ENCODE results near the gene PUSL1.

Gene PUSL1

DNA sequence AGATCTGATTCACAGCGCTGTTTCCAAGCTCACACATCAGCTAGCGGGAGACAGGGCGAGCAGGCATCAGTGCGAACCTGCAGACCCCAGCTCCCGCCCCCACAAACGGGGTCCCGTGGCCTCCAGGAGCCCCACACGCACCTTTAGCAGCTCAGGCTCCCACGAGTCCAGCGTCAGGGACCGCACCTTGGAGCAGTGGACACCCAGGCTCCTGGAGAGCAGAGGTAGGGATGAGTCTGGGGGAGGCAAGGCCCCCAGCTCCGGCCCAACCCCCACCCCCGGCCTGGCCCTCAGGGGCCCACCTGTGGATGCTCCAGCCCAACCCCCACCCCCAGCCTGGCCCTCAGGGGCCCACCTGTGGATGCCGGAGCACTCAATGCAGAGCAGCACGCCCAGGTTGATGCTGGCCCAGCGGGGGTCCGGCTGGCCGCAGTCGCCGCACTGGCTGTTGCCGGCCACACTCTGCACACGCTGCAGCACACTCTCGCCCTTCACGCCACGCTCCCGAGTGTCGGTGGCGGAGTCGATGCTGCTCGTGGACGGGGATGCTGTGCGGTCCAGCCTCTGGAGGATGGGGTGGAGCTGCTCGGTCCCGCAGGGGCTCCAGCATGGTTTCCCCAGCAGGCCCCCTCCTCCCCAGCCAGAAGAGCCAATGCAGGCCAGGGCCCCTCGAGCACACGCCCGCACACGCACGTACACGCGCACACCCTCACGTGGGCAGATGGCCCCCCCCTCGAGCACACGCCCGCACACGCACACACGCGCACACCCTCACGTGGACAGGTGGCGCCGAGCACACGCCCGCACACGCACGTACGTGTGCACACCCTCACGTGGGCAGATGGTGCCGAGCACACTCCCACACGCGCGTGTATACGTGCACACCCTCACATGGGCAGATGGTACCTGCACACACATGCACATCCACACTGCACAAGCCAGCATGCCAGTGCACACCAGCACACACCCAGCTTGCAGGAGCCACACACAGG is 12.0 kb upstream of the PUSL1 start:
- DNase-seq = no peak

DNA sequence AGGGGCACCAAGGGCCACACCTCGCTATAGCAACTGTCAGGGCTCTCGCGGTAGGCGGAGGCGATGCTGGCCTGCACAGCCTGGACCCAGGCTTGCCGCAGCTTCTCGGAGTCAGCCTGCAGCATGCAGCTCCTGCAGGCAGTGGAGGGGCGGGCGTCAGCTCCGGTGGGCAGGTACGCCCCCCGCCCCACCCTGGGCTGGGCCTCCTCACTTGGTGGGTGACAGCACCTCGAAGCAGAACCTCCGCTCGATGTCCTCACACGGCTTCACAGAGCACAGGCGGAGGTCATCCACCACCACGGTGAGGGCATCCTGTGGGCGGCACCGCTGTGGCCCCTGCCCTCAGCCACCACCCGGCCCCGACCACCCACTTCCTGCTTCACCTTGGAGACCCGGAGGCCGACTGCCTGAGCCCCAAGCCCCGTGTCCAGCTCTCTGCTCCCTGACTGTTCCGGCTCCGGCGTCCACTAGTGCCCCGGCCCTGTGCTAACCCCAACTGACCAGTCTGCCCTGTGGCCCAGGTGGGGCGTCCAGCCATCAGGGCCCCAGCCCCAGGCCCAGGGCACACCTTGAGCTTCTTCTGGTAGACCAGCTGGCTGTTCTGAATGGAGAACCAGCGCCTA is 10.5 kb upstream of the PUSL1 start:
- no peak for DNase-seq

GRCh38 chr1:1298861-1299685 is 9.3 kb upstream of the PUSL1 start:
- DNase-seq = no peak

GRCh38 chr1:1299686-1300351 is 8.6 kb upstream of the PUSL1 start:
- DNase-seq = peak; percentile 32

- DNase-seq = no peak
These were observed 8.1 kb upstream of the PUSL1 start for GRCh38 chr1:1300352-1300739.

DNA sequence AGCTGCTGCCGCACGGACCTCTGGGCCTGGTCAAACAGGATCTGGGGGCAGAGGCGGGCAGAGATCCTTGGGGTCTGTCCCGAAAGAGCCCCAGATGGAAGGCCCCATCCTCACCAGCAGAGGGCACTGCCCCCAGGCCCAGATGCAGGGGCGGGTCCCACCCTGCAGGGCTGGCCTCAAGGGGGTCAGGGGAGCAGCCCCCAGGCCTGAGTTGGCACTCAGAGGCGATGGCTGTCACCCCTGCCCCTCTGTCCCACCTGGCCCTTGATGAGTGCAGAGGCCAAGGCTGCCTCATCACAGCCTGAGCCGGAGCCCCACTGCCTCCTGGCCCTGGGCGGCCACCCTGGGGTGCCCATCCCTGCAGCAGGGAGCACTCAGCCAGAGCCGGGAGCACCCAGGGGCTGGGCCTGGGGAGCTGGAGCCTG is 6.4 kb upstream of the PUSL1 start:
- DNase-seq = no peak

DNA sequence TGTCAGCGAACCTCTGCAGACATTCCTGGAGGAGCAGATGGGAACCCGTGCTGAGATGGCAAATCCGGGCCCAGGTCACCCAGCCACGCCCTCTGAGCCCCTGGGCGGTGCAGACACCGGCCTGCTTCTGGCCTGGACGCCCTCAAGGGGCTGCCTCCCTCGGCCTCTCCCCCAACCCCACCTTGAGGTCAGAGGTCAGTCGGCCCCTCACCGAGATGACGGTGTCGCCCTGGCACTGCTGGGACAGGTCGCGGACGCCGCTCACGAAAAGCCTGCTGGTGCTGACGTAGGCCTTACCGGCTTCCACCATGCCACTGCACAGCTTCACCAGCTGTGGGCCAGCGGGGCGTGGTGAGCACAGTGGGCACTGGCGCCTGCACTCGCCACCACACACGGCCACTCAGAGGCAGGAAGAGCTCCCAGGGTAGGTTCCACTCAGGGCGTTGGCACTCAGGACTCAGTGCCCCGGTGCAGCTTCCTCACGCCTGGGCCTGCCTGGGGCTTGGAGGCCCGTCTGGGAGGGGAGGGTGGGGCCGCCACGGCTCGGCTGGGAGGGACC is 5.4 kb upstream of the PUSL1 start:
- no peak for DNase-seq

DNA sequence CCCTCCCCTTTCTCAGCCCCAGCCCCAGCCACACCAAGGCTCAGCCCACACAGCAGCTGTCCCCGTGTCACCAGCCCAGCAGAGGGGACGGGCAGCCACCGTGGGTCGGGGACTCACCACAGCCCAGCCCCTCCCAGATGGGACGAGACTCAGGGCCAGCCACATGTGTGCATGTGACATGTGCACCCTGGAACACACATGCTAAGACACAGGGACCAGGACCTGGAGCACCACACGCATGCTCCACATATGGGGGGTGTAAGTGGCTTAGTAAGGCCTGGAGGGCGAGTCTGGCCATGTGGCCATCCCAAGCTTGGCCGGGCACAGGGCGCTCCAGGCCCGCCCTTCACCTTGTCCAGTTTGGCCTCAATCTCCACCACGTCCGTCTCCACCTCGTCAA is 4.7 kb upstream of the PUSL1 start:
- DNase-seq = no peak

GRCh38 chr1:1304331-1305299 is 3.8 kb upstream of the PUSL1 start:
- DNase-seq = no peak

- DNase-seq = peak; percentile 72
These were observed 2.9 kb upstream of the PUSL1 start for GRCh38 chr1:1305300-1306069.

DNA sequence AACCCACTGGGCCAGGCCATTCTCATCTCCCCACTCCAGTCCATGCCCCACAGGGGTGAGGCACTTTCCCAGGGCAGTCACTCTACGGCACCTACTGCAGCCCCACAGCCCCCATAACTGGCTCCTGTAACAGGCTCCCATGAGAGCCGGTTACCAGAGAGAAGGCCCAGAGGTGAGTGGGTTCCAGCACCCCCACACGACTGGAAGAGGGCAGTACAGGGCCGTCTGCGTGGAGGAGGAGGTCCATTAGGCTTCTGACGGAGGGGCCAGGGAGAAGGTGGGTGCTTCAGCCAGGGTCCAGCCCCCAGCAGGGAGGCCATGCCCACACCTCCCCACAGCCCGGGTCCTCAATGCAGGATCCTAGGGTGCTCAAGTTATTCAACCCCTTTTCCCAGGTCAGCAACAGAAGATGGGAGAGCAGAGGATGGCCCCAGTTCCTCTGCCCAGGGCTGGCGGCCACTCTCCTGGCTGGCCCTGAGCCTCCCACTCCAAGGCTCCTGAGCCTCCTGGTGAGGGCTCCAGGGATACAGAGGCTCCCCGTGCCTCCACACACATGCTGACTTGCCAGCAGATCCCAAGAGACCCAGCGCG is 2.2 kb upstream of the PUSL1 start:
- DNase-seq = no peak

DNA sequence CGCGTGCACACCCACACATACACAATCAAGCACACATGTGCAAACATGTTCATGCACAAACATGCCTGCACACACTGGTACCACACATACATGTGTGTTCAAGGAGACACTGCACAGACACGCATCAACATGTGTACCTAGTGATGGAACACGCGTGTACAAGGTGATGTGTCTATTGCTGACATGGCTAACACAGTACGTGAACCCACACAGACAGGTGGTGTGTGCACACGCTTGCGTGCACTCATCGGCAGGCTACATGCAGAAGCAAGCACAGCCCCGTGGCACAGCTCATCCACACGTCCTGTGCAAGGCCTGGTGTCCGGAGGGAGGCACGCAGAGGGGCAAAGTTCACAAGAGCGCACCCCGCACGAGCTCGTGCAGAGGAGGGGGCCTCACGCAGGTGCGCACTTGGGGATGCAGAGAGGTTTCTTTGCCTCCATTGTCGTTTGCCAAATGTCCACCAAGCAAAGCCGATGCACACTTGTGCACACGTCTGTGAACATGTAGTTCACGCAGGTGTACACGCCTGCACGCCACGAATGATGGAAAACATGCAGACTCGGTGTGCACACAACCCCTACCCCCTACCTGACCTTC is 1.6 kb upstream of the PUSL1 start:
- DNase-seq = no peak

GRCh38 chr1:1307261-1307922 is 1.0 kb upstream of the PUSL1 start:
- no peak for DNase-seq

DNA sequence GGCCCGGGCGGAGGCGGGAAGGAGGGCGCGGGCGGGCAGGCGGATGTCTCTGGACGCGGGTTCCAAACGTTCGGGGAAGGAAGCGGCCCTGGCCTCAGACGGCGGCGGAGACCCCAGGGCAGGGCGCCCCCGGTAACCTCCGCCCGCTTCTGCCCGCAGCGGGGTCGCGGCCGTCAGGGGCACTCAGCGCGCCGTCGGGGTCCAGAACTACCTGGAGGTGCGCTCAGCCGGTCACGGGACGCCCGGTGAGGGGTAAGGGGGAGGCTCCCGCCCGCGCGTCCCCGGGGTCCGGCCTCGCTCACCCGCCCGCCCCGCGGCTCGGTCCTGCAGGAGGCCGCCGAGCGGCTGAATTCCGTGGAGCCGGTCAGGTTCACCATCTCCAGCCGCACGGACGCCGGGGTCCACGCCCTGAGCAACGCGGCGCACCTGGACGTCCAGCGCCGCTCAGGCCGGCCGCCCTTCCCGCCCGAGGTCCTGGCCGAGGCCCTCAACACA is 406 bp downstream of the PUSL1 start:
- DNase-seq = no peak

- DNase-seq = no peak
These were observed 1.1 kb downstream of the PUSL1 start for GRCh38 chr1:1309251-1310108.

DNA sequence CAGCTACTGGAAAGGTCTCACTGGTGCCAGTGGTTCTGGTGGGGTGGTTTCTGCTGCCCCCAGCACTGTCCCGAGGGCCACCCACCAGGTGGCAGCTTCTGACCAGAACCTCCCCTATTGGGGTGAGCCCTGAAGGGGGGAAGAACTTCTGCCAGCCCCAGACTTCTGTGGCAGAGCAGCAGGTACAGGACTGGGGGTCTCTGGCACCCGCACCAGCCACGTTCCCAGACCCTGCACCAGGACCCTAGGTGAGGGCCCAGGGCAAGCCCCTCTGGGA is 1.6 kb downstream of the PUSL1 start:
- no peak for DNase-seq

- DNase-seq = no peak
These were observed 2.2 kb downstream of the PUSL1 start for GRCh38 chr1:1310476-1311053.

Measured in activated CD4-positive, alpha-beta T cell treated with anti-CD3 and anti-CD28 coated beads, Interleukin-10, Interleukin-2, amounts not matched to agents 100 ng/mL and 50 ng/mL, durations not matched to agents 16 hours and 8 hours (primary cell).